ENCODE measurements around the gene IGFBP5.

- TF ChIP-seq CREB1 (IDR thresholded peaks at IDR 0.05; ENCODE audit: low read depth) (no peak), EZH2 (IDR thresholded peaks at IDR 0.05; ENCODE audit: borderline replicate concordance, control insufficient read depth, low read depth, low read length) (no peak), STAT3 (IDR thresholded peaks at IDR 0.05; ENCODE audit: low read depth, low read length) (no peak), TAF1 (IDR thresholded peaks at IDR 0.05; ENCODE audit: borderline replicate concordance, low read depth, low read length) (no peak), NR2C2 (IDR thresholded peaks at IDR 0.05; ENCODE audit: borderline replicate concordance, control insufficient read depth, insufficient read length, low read depth) (no peak), CHD2 (IDR thresholded peaks at IDR 0.05; ENCODE audit: borderline replicate concordance, low read depth, low read length) (no peak), CTCF (IDR thresholded peaks at IDR 0.05 in 2 of 3, conservative IDR thresholded peaks at IDR 0.05 in 1 of 3; ENCODE audit: control insufficient read depth in 2 of 3, extremely low read depth in 1 of 3, insufficient read depth in 1 of 3, low read depth in 3 of 3, low read length in 3 of 3) (no peak), POLR2A (IDR thresholded peaks at IDR 0.05; ENCODE audit: low read depth, low read length) (no peak), NBN (IDR thresholded peaks at IDR 0.05) (no peak), CBX5 (IDR thresholded peaks at IDR 0.05; ENCODE audit: low read depth) (no peak), USF1 (IDR thresholded peaks at IDR 0.05; ENCODE audit: borderline replicate concordance, extremely low read length, insufficient read depth, low read depth, low read length) (no peak)
Measured at GRCh38 chr2:216714376-216714775, 19.0 kb upstream of the IGFBP5 start.

Data from GM12878 (cell line).